Activated T-cell treated with anti-CD3 and anti-CD28 coated beads, Interleukin-2, amount 50 U/mL, for 24 hours (primary cell): ENCODE results near the gene TNFRSF11A.
A peak's percentile ranks its signal among the peaks of the same experiment; 100 is the strongest.

Source experiments
- DNase-seq: peaks from one replicate; pipeline ENCODE4 v3.0.0-alpha.2; 2020
- H3K27ac Mint-ChIP-seq: 2 replicates; pipeline ENCODE4 v1.8.0; 2020; ENCODE audit warnings: mild to moderate bottlenecking, mixed read lengths
- H3K27me3 Mint-ChIP-seq: 2 replicates; pipeline ENCODE4 v1.8.0; 2020; ENCODE audit warnings: mixed read lengths
- H3K36me3 Mint-ChIP-seq: 2 replicates; pipeline ENCODE4 v1.8.0; 2020; ENCODE audit warnings: low read depth, mixed read lengths
- H3K4me1 Mint-ChIP-seq: 2 replicates; pipeline ENCODE4 v1.8.0; 2020; ENCODE audit warnings: low read depth, mixed read lengths
- H3K4me3 Mint-ChIP-seq: 2 replicates; pipeline ENCODE4 v1.8.0; 2020; ENCODE audit warnings: mild to moderate bottlenecking, moderate library complexity, mixed read lengths
- H3K9me3 Mint-ChIP-seq: 2 replicates; pipeline ENCODE4 v1.8.0; 2020; ENCODE audit warnings: mixed read lengths

The TNFRSF11A gene

GRCh38 chr18:62420513-62421209, 95.6 kb downstream of the TNFRSF11A start:
- peak overlapping the region; percentile 58 for H3K4me3 Mint-ChIP-seq
- no peaks in the 10 kb centered on the region for H3K27me3 Mint-ChIP-seq
- H3K36me3 Mint-ChIP-seq, result peaks cover 6% of the 10 kb centered on the region
- DNase-seq, result peak; percentile 70
- H3K9me3 Mint-ChIP-seq, result peaks cover 12% of the 10 kb centered on the region
- peak overlapping the region; percentile 97 for H3K27ac Mint-ChIP-seq
- peaks cover 52% of the 10 kb centered on the region for H3K4me1 Mint-ChIP-seq

GRCh38 chr18:62425465-62426190, 100.5 kb downstream of the TNFRSF11A start:
- Mint-ChIP-seq H3K4me3 (no peak overlapping the region), H3K4me1 (peaks cover 33% of the 10 kb centered on the region), H3K27ac (peak overlapping the region; percentile 82), H3K36me3 (no peaks in the 10 kb centered on the region), H3K27me3 (no peaks in the 10 kb centered on the region), H3K9me3 (peaks cover 3% of the 10 kb centered on the region)
- DNase-seq, result peak; percentile 34

GRCh38 chr18:62426191-62426488, 101.0 kb downstream of the TNFRSF11A start:
- no peak overlapping the region for H3K27ac Mint-ChIP-seq
- H3K9me3 Mint-ChIP-seq, result peaks cover 3% of the 10 kb centered on the region
- no peaks in the 10 kb centered on the region for H3K27me3 Mint-ChIP-seq
- DNase-seq, result peak; percentile 25
- H3K4me1 Mint-ChIP-seq, result peaks cover 27% of the 10 kb centered on the region
- no peaks in the 10 kb centered on the region for H3K36me3 Mint-ChIP-seq
- H3K4me3 Mint-ChIP-seq, result no peak overlapping the region

- Mint-ChIP-seq H3K4me1 (no peaks in the 10 kb centered on the region), H3K27me3 (peaks cover 6% of the 10 kb centered on the region), H3K36me3 (no peaks in the 10 kb centered on the region), H3K9me3 (peaks cover 3% of the 10 kb centered on the region), H3K27ac (no peak overlapping the region), H3K4me3 (no peak overlapping the region)
- DNase-seq, result no peak
Observed at GRCh38 chr18:62432176-62432575, 107.1 kb downstream of the TNFRSF11A start.

GRCh38 chr18:62434798-62435197, 109.7 kb downstream of the TNFRSF11A start:
- Mint-ChIP-seq H3K27me3 (peaks cover 13% of the 10 kb centered on the region), H3K4me3 (no peak overlapping the region), H3K36me3 (no peaks in the 10 kb centered on the region), H3K9me3 (no peaks in the 10 kb centered on the region), H3K4me1 (no peaks in the 10 kb centered on the region), H3K27ac (no peak overlapping the region)
- DNase-seq, result no peak

GRCh38 chr18:62435435-62436031, 110.4 kb downstream of the TNFRSF11A start:
- no peak for DNase-seq
- Mint-ChIP-seq H3K36me3 (no peaks in the 10 kb centered on the region), H3K27me3 (peaks cover 13% of the 10 kb centered on the region), H3K4me3 (no peak overlapping the region), H3K9me3 (no peaks in the 10 kb centered on the region), H3K4me1 (no peaks in the 10 kb centered on the region), H3K27ac (no peak overlapping the region)

GRCh38 chr18:62436636-62437234, 111.6 kb downstream of the TNFRSF11A start:
- Mint-ChIP-seq H3K4me3 (no peak overlapping the region), H3K9me3 (no peaks in the 10 kb centered on the region), H3K27me3 (peaks cover 13% of the 10 kb centered on the region), H3K27ac (no peak overlapping the region), H3K36me3 (no peaks in the 10 kb centered on the region), H3K4me1 (no peaks in the 10 kb centered on the region)
- DNase-seq, result no peak

GRCh38 chr18:62437235-62438017, 112.3 kb downstream of the TNFRSF11A start:
- Mint-ChIP-seq H3K9me3 (no peaks in the 10 kb centered on the region), H3K36me3 (no peaks in the 10 kb centered on the region), H3K4me3 (no peak overlapping the region), H3K27ac (no peak overlapping the region), H3K4me1 (no peaks in the 10 kb centered on the region), H3K27me3 (peaks cover 13% of the 10 kb centered on the region)
- DNase-seq, result no peak

GRCh38 chr18:62438018-62438329, 112.9 kb downstream of the TNFRSF11A start:
- no peak overlapping the region for H3K4me3 Mint-ChIP-seq
- no peaks in the 10 kb centered on the region for H3K9me3 Mint-ChIP-seq
- DNase-seq, result no peak
- no peaks in the 10 kb centered on the region for H3K36me3 Mint-ChIP-seq
- H3K27me3 Mint-ChIP-seq, result peaks cover 13% of the 10 kb centered on the region
- no peak overlapping the region for H3K27ac Mint-ChIP-seq
- H3K4me1 Mint-ChIP-seq, result no peaks in the 10 kb centered on the region

- peaks cover 13% of the 10 kb centered on the region for H3K27me3 Mint-ChIP-seq
- no peaks in the 10 kb centered on the region for H3K36me3 Mint-ChIP-seq
- H3K4me1 Mint-ChIP-seq, result no peaks in the 10 kb centered on the region
- H3K9me3 Mint-ChIP-seq, result no peaks in the 10 kb centered on the region
- no peak for DNase-seq
- no peak overlapping the region for H3K27ac Mint-ChIP-seq
- H3K4me3 Mint-ChIP-seq, result no peak overlapping the region
Observed at GRCh38 chr18:62438402-62438801, 113.3 kb downstream of the TNFRSF11A start.

GRCh38 chr18:62438866-62439265, 113.8 kb downstream of the TNFRSF11A start:
- Mint-ChIP-seq H3K9me3 (no peaks in the 10 kb centered on the region), H3K36me3 (no peaks in the 10 kb centered on the region), H3K27me3 (peaks cover 13% of the 10 kb centered on the region), H3K27ac (no peak overlapping the region), H3K4me1 (no peaks in the 10 kb centered on the region), H3K4me3 (no peak overlapping the region)
- peak; percentile 12 for DNase-seq
